ENCODE data around the gene CALHM3.
"Not testable (repeated sequence)": the region's sequence is repeated elsewhere in the genome, so short reads cannot be mapped to it uniquely, and the experiment has no call there.

The CALHM3 gene

DNA sequence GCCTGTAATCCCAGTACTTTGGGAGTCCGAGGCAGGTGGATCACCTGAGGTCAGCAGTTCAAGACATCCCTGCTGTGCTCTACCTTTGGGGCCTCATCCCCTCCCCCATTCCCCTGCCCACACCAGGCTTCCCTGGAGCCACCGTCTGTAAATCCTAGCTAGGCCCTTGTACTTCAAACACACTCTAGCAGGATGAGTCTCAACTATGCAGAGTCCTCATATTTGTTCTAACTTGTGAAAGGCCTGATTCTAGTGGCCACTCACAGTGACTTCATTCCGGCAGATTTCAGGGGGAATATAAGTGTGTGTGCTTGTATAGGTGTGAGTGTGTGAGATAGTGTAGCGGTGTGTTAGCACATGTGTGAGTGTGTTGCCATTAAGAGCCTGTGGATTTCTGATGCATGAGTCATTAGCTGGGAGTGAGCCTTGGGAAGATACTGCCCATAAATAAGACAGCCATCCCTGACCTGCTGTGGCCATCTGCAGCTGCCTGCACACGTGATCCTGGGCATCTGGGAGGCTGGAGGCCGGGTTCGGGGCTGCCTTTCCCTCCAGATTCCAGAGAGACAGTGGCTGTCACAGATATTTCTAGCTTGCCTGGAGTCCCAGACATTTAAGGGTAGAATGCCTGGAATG lies 12.8 kb upstream of the CALHM3 start:
- no peak overlapping the region for H3K4me3 ChIP-seq (ENCODE audit: low read depth in 1 of 2, low read length in 1 of 2)
- TF ChIP-seq, protein P1, sequence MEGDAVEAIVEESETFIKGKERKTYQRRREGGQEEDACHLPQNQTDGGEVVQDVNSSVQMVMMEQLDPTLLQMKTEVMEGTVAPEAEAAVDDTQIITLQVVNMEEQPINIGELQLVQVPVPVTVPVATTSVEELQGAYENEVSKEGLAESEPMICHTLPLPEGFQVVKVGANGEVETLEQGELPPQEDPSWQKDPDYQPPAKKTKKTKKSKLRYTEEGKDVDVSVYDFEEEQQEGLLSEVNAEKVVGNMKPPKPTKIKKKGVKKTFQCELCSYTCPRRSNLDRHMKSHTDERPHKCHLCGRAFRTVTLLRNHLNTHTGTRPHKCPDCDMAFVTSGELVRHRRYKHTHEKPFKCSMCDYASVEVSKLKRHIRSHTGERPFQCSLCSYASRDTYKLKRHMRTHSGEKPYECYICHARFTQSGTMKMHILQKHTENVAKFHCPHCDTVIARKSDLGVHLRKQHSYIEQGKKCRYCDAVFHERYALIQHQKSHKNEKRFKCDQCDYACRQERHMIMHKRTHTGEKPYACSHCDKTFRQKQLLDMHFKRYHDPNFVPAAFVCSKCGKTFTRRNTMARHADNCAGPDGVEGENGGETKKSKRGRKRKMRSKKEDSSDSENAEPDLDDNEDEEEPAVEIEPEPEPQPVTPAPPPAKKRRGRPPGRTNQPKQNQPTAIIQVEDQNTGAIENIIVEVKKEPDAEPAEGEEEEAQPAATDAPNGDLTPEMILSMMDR (IDR thresholded peaks at IDR 0.05), result no peak
- peaks cover 0 to 13% of the 10 kb centered on the region in 2 experiments for H3K4me1 ChIP-seq (ENCODE audit: control insufficient read depth in 1 of 2, insufficient read depth in 1 of 2, low read depth in 1 of 2, low read length in 1 of 2)
- H3K36me3 ChIP-seq, result no peaks in the 10 kb centered on the region
- H3K27me3 ChIP-seq, result peaks cover 79% of the 10 kb centered on the region
- no peaks in the 10 kb centered on the region for H3K9me3 ChIP-seq
- H3K27ac ChIP-seq, result no peak overlapping the region

DNA sequence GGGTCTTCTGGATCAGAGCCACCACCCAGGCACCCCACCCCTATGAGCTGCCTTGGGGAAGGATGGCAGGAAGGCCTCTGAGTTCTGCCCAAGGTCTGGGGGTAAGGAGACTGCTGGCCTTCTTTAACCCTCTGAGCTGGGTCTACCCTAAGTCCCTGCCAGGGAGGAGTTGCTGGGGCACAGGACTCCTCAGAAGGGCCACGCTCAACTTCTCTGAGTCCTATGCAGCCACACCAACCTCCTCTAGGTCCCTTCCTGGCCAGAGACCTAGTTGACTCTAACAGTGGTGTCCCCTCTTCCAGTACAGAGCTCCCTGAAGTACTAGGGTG lies 11.9 kb upstream of the CALHM3 start:
- Histone ChIP-seq H3K27ac (no peak overlapping the region), H3K4me3 (ENCODE audit: low read depth in 1 of 2, low read length in 1 of 2) (no peak overlapping the region), H3K4me1 (ENCODE audit: control insufficient read depth in 1 of 2, insufficient read depth in 1 of 2, low read depth in 1 of 2, low read length in 1 of 2) (peaks cover 0 to 13% of the 10 kb centered on the region in 2 experiments), H3K9me3 (no peaks in the 10 kb centered on the region), H3K27me3 (peaks cover 76% of the 10 kb centered on the region), H3K36me3 (no peaks in the 10 kb centered on the region)
- TF ChIP-seq, protein P1 (IDR thresholded peaks at IDR 0.05), result no peak

DNA sequence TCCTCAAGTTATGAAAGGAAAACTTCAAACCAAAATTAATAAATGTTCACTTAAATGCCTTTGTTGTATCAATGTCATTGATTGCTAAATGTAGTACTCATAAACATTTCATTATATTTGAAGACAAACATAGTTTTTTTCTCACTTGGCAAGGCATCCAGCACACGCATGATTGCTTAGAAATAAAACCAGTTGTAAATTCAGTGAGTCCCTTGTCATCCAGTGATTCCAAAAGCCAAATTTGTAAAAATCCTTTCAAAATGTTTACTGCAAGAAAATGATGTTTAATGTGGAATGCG lies 8.3 kb upstream of the CALHM3 start:
- H3K36me3 ChIP-seq, result no peaks in the 10 kb centered on the region
- H3K27ac ChIP-seq, result no peak overlapping the region
- no peaks in the 10 kb centered on the region for H3K4me1 ChIP-seq (ENCODE audit: control insufficient read depth in 1 of 2, insufficient read depth in 1 of 2, low read depth in 1 of 2, low read length in 1 of 2)
- TF ChIP-seq, protein P1 (IDR thresholded peaks at IDR 0.05), result no peak
- H3K9me3 ChIP-seq, result no peaks in the 10 kb centered on the region
- peaks cover 45% of the 10 kb centered on the region for H3K27me3 ChIP-seq
- H3K4me3 ChIP-seq (ENCODE audit: low read depth in 1 of 2, low read length in 1 of 2), result no peak overlapping the region

DNA sequence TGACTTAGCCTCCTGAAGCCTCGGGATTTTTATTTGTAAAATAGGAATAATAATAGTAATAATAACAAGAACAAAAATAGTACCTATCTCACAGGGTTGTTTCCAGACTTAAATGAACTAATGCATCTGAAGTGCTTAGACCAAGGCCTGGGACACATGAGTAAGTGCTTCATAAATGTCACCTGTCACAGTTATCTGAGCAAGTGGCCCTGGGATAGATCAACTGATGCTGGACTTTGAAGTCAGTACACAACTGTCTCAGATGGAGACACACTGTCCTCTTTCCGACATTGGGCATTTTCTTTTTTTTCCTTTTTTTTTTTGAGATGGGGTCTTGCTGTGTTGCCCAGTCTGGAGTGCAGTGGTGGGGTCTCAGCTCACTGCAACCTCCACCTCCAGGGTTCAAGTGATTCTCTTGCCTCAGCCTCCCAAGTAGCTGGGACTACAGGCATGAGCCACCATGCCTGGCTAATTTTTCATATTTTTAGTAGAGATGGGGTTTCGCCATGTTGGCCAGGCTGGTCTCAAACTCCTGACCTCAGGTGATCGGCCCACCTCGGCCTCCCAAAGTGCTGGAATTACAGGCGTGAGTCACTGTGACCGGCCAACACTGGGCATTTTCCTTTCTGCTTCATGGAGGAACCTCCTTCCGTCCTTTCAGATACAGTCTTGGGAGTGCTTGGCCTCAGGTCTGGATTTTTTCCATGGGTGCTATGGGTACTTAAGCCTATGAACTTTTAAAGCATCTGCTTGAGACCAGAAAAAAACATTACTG lies 7.8 kb upstream of the CALHM3 start:
- H3K4me1 ChIP-seq (ENCODE audit: control insufficient read depth in 1 of 2, insufficient read depth in 1 of 2, low read depth in 1 of 2, low read length in 1 of 2); H3K36me3 ChIP-seq; H3K4me3 ChIP-seq (ENCODE audit: low read depth in 1 of 2, low read length in 1 of 2); H3K9me3 ChIP-seq; H3K27ac ChIP-seq: not testable (repeated sequence)
- H3K27me3 ChIP-seq, result peaks cover 39% of the 10 kb centered on the region

DNA sequence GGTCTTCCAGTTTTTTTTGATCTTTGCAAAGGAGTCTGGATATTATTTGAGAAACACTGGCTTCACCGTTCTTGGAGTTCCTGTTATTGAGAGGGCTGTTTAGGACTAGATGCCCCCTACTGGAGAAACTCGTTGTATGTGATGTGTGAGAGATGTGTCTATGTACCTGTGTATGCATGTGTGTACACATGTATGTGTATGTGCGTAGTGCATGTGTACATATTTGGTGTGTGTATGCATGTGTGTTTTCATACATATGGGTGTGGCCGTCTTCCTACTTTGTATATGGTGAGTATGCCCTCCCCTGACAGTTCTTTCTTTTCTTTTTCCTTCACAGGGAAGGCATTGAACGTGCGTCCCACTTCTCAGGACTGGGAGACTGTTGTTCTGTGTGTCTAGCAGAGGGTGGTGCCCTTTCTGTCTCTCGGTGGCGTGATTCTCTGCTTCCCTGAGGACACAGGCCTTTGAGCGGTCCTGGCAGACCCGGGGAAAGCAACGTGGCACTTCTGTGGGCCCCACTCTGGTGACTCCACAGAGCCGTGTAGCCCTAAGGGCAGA lies 3.0 kb upstream of the CALHM3 start:
- no peaks in the 10 kb centered on the region for H3K9me3 ChIP-seq
- H3K4me3 ChIP-seq (ENCODE audit: low read depth in 1 of 2, low read length in 1 of 2), result no peak overlapping the region
- H3K36me3 ChIP-seq, result no peaks in the 10 kb centered on the region
- H3K27me3 ChIP-seq, result peaks cover 10% of the 10 kb centered on the region
- no peaks in the 10 kb centered on the region for H3K4me1 ChIP-seq (ENCODE audit: control insufficient read depth in 1 of 2, insufficient read depth in 1 of 2, low read depth in 1 of 2, low read length in 1 of 2)
- TF ChIP-seq, protein P1 (IDR thresholded peaks at IDR 0.05), result no peak
- H3K27ac ChIP-seq, result no peak overlapping the region

DNA sequence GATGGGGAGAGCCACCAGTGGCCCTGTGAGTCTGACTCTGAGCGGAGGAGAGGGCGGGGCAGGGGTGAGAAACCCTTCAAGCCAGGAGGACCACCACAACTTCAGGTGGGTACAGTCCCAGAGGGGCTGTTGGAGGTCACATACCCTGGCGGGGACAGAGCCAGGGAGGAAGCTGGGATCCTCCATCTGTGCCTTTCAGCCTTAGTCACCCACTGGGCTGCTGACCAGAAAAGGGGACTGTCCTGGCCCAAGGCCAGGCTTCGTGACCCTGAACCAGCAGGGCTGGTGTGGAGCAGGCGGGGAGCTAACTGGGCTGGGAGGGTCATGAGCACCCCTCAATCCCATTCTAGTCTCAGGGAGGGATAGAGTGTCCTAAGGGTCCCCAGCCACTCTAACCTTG lies 1.5 kb upstream of the CALHM3 start:
- no peaks in the 10 kb centered on the region for H3K36me3 ChIP-seq
- H3K4me1 ChIP-seq (ENCODE audit: control insufficient read depth in 1 of 2, insufficient read depth in 1 of 2, low read depth in 1 of 2, low read length in 1 of 2), result no peaks in the 10 kb centered on the region
- no peaks in the 10 kb centered on the region for H3K9me3 ChIP-seq

More for the DNA sequence above, 1.5 kb upstream of the CALHM3 start:
- TF ChIP-seq, protein P1 (IDR thresholded peaks at IDR 0.05), result no peak
- Histone ChIP-seq H3K27me3 (peaks cover 4% of the 10 kb centered on the region), H3K4me3 (ENCODE audit: low read depth in 1 of 2, low read length in 1 of 2) (no peak overlapping the region), H3K27ac (no peak overlapping the region)

All from neutrophil (primary cell).